Activated naive CD4-positive, alpha-beta T cell (primary cell): ENCODE data around the gene HOXA13.

ENCODE experiments used
- DNase-seq, 4 experiments: peaks; one replicate each; lab custom pipeline; 2025; lab: John Stamatoyannopoulos, UW

Gene HOXA13

GRCh38 chr7:27181795-27182275 lies 18.1 kb downstream of the HOXA13 start:
- DNase-seq = no peak

- DNase-seq = no peak
Observed at GRCh38 chr7:27180431-27181420, 19.2 kb downstream of the HOXA13 start.

- peak in 3 of 4 experiments; percentile 16 to 40 (median 32) for DNase-seq
Observed at GRCh38 chr7:27179503-27180430, 20.1 kb downstream of the HOXA13 start.

- no peak for DNase-seq
Observed at GRCh38 chr7:27179030-27179429, 20.9 kb downstream of the HOXA13 start.

GRCh38 chr7:27178366-27178765 lies 21.5 kb downstream of the HOXA13 start:
- no peak for DNase-seq

- no peak for DNase-seq
Observed at GRCh38 chr7:27177795-27178320, 22.0 kb downstream of the HOXA13 start.

GRCh38 chr7:27176962-27177794 lies 22.7 kb downstream of the HOXA13 start:
- DNase-seq = no peak

GRCh38 chr7:27176524-27176845 lies 23.4 kb downstream of the HOXA13 start:
- DNase-seq = no peak

- no peak for DNase-seq
Observed at GRCh38 chr7:27175626-27176523, 24.0 kb downstream of the HOXA13 start.

GRCh38 chr7:27174874-27175625 lies 24.8 kb downstream of the HOXA13 start:
- no peak for DNase-seq

- no peak for DNase-seq
Observed at GRCh38 chr7:27173956-27174873, 25.7 kb downstream of the HOXA13 start, which contains the start of gene HOXA10. Gene HOXA10 (minus strand): TSS chr7:27174320. CDS start chr7:27174306, 14 bp downstream.

GRCh38 chr7:27173511-27173955 lies 26.4 kb downstream of the HOXA13 start:
- DNase-seq = no peak

GRCh38 chr7:27172823-27173510 lies 26.9 kb downstream of the HOXA13 start:
- DNase-seq = no peak

GRCh38 chr7:27172315-27172774 lies 27.5 kb downstream of the HOXA13 start:
- no peak for DNase-seq

- no peak for DNase-seq
Observed at GRCh38 chr7:27171637-27172314, 28.1 kb downstream of the HOXA13 start.

GRCh38 chr7:27171325-27171636 lies 28.6 kb downstream of the HOXA13 start:
- DNase-seq = no peak
